GM19372 (cell line): Measurements from ENCODE around the gene OCLN.
"Not testable (repeated sequence)": the region's sequence is repeated elsewhere in the genome, so short reads cannot be mapped to it uniquely, and the experiment has no call there.

Source experiments
- ATAC-seq: cut with Tn5 transposase; IDR thresholded peaks from one replicate; pipeline ENCODE4 v1.9.1; 2021; ENCODE audit warnings: mild to moderate bottlenecking, low read depth, moderate library complexity; ENCODE audit not compliant: unreplicated experiment

OCLN gene

DNA sequence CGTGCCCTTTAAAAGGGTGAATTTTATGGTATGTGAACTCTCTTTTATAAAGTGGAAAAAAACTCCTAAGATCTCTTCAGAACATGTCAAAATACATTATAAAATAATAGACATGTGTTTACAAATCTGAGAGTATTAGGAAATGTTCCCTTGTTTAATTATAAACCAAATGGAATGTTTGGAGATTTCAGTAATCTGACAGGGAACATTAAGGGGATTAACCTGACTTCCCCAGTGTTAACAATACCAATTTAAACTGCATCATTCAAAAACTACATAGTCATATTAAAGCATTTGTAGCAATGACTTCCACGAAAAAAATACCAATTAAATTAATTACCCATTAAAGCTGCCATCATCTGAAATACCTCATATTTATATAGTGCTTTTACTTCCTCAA, 1.6 kb upstream of the OCLN start:
- no peak for ATAC-seq

DNA sequence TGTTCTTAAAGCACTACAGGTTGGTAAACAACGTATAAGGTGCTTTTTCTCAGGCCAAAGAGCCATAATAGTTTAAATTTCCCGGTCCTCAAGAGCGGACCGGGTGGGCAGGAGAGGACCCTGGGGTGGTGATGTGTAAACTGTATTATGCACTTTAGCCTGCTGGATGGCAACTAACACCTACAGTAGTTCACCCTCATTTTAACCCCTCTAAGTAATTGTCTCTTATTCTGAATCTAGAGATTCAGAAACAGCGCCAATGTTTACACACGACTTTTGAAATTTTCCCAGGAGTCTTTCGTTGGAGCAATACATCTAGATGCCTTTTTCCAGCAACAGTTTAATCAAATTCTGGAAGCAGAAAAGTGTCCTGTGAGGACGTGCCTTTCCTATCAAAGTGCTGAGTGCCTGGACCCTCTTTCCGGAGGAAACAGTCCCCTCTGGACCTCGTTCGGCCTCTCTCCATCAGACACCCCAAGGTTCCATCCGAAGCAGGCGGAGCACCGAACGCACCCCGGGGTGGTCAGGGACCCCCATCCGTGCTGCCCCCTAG, 676 bp upstream of the OCLN start:
- ATAC-seq, result no peak

DNA sequence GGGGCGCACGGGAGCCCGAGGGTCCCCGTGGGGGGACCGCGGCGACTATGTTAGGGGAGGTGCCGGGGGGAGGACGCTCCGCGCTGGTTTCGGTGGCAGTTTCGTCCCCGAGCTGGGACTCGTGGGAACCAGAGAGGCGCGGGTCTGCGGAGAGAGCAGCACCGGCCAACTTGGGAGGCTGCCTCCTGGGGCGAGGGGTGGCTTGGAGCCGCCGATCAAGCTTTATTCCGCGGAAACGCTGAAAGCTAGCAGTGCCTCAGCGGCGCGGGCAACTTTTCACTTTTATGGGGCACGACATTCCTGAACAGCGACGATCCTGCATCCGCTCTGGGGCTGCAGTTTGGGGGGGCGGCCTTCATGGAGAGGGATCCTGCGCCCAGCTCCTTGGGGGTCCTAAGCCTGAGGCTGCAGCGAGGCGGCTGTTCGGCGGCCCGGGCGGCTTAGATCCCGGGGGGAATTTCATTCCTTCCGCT, 369 bp downstream of the OCLN start:
- no peak for ATAC-seq

DNA sequence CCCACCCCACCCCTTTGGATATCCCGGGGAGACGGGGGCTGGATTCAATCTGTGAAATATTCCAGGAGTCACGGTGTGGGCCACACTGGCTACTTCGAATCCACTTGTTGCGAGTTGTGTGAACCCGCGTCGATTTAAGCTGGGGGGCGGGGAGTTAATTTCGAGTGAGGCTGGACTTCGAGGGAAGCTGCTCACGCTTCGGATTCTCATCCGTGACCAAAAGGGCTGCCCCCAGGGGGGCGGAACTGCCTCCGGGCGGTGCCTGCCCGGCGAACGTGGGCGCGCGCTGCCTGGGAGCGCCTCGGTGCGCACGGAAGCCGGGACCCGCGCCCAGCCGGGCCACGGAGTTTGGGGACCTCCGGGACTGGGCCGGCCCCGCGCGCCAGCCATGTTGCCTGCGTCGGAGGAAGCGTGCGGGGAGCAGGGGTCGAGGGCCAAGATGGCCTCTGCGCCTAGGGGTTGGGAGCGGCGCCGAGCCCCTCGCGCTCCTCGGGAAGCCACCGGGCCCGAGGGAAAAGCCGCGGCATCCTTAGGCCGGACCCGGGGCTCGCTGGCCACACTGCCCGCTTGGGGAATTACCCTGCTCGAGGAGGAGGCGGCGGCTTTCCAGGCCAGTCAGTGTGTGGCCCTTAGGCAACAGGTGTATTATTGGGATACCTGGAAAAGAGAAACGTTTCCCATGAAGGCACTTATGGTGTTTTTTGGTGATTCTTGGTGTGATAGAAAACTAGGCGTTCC, 975 bp downstream of the OCLN start:
- no peak for ATAC-seq

DNA sequence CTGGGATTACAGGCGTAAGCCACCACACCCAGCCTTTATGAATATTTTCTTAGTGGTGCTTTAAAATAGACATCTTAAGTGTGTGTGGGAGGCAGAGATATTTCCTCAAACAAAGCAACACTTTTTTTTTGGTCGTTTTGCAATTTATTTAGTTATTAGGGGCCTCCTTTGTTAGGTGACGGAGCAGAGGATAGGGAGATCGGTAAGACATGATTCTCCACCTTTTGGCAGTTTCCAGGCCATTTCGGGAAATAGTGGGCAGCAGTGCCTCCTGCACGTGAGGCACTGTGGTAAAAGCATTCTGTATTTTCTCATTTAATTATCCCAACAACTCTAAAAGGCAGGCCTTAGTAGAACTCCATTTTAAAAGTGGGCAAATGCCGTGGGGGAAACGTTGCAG, 1.9 kb downstream of the OCLN start:
- no peak for ATAC-seq

DNA sequence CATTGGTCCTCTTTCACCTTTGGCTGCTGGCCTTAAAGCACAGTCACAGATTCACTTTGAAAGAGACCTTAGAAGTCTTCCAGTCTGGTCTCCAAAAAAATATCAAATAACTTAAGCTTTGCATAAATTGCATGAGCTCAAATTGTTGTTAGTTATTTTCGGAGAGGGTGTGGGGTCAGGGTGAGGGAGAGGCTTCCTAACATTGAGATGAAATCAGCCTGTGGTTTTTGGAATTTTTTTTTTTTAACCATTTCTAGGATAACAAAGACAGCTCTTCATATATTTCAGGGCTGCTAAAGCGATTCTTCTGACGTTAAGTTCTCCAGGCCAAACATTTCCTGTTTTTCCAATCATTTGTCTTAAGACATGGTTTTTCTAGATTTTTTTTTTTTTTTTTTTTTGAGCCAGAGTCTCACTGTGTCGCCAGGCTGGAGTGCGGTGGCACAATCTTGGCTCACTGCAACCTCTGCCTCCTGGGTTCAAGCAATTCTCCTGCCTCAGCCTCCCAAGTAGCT, 4.5 kb downstream of the OCLN start:
- no peak for ATAC-seq

DNA sequence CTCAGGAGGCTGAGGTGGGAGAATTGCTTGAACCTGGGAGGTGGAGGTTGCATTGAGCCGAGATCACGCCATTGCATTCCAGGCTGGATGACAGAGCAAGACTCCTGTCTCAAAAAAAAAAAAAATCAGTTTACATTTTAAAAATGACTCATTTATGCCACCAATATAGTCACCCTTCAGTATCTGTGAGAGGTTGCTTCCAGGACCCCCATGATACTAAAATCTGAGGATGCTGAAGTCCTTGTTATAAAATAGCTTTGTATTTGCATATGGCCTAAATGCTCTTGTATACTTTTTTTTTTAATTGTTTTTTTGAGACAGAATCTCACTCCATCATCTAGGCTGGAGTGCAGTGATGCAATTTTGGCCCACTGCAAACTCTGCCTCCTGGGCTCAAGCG, 5.8 kb downstream of the OCLN start:
- no peak for ATAC-seq

DNA sequence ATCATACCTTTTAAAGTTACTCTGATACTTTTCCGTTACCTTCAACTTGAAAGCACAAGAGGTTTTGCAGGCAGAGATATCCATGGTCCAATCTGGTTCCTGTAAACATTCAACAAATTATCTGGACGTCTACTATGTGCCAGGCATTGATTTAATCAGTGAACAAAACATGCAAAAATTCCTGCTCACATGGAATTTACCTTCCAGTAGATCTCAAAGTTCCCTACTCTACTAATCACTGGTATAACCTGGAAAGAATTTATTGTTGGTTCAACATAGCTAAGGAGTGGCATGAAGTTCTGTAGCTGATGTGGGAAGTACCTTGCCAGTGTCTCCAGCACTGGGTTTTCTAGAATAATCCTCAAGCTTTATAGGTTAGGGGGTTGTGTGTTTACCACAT, 9.8 kb downstream of the OCLN start:
- no peak for ATAC-seq

DNA sequence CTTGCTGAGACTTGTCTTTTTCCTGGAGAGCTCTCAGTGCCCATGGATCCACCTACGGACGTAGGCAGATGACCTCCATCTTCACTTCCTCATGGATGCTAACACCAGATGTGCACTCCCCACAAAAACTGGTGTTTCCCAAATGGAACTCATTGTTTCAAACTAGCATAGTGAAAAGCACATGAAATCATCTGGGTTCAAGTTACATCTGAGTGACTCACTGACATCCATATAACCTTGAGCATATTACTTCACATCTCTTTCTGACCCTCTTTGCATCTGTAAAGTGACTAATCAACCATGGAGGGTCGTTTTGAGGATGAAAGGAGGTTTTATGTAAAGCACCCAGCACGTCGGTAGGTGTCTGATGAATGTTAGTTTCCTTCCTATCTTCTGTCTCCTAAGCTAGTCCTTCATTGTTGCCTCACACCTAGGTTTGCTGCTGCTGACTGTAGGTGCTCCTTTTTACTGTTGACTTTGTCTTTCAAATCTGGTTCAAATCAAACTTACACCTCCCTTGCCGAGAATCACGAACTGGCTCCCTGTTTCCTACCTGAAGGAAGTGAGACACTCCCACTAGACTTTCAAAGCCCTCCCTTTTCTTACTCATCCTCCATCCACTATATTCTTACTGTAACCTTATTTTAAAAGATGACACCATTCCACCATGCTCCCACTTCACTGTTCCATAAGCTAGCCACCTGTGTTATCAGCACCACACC, 10.3 kb downstream of the OCLN start:
- no peak for ATAC-seq

DNA sequence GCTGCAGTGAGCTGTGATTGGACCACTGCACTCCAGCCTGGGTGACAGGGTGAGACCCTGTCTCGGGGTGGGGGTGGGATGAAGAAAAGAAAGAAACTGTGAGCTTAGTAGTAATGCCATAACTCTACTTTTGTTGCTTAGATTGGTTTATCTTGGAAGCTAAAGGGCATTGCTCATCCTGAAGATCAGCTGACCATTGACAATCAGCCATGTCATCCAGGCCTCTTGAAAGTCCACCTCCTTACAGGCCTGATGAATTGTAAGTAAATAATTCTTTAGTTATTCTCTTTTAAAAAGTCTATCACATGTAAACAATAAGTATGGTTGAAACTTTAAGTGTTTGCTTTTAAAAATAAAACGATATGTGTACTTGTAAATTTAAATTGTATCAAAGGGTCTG, 11.4 kb downstream of the OCLN start:
- ATAC-seq, result no peak

DNA sequence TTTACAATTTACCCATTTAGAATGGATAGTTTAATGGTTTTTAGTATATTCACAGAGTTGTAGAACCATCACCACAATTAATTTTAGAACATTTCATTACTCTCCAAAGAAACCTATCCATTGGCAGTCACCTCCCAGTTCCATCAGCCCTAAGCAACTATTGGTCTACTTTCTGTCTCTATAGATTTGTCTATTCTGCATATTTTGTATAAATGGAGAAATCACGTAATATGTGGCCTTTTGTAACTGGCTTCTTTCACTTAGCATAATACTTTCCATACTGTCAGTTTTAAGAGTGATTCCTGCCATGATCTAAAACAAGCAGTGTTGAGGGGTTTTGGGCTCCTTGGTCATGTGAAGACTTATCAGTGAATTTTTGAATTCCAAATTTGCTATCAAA, 12.7 kb downstream of the OCLN start:
- ATAC-seq, result no peak

DNA sequence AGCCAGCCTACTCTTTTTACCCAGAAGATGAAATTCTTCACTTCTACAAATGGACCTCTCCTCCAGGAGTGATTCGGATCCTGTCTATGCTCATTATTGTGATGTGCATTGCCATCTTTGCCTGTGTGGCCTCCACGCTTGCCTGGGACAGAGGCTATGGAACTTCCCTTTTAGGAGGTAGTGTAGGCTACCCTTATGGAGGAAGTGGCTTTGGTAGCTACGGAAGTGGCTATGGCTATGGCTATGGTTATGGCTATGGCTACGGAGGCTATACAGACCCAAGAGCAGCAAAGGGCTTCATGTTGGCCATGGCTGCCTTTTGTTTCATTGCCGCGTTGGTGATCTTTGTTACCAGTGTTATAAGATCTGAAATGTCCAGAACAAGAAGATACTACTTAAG, 16.6 kb downstream of the OCLN start:
- no peak for ATAC-seq

DNA sequence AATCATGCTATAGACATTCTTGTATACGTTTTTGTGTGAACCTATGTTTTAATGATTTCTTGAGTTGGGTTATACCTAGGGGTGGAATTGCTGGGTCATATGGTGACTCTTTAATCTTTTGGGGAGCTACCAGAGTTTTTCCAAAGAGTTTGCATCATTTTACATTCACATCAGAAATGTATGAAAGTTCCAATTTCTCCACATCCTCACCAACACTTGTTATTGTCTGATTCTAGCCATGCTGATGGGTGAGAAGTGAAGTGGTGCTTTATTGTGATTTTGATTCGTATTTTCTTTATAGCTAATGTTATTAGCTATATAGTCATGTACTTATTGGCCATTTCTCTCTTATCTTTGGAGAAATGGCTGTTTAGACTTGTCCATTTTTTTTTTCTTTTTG, 18.1 kb downstream of the OCLN start:
- no peak for ATAC-seq

DNA sequence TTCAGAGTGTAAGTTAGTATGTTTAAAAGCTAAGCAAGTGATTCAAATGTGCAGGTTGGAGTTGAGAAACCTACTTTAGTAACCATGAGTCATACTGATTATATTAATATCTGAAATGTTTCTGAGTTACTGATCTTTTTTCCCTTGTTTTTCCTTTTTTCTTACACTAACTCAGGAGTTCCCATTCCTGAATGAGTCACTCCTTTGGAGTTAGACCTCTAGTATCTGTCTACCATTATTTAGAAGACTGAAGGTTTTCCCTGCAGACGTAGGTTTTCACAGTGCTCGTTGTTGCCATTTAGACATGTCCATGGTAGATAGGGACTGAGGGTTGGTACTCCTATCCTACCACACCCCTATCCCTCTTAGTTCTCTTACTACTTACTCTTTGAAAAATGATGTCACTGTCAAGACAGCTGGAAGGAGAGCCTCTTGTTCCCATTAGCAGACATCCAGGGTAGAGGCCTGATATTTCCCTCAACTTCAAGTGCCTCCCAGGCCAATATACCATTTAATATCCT, 20.2 kb downstream of the OCLN start:
- no peak for ATAC-seq

DNA sequence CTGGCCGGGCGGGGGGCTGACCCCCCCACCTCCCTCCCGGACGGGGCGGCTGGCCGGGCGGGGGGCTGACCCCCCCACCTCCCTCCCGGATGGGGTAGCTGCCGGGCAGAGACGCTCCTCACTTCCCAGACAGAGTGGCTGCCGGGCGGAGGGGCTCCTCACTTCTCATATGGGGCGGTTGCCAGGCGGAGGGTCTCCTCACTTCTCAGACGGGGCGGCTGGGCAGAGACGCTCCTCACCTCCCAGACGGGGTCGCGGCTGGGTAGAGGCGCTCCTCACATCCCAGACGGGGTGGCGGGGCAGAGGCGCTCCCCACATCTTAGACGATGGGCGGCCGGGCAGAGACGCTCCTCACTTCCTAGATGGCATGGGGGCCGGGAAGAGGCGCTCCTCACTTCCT, 23.0 kb downstream of the OCLN start:
- not testable (repeated sequence) for ATAC-seq

DNA sequence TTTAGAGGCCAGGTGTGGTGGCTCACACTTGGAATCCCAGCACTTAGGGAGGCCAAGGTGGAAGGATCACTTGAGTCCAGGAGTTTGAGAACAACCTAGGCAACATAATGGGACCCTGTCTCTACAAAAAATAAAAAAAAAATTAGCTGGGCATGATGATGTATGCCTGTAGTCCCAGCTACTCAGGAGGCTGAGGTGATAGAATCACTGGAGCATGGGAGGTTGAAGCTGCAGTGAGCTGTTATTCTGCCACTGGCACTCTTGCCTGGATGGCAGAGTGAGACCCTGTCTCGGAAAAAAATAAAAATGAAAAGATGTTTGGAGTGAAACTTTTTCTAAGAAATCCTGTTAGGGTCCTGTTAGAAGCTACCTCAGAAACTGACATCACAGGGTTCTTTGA, 24.2 kb downstream of the OCLN start:
- ATAC-seq, result no peak

DNA sequence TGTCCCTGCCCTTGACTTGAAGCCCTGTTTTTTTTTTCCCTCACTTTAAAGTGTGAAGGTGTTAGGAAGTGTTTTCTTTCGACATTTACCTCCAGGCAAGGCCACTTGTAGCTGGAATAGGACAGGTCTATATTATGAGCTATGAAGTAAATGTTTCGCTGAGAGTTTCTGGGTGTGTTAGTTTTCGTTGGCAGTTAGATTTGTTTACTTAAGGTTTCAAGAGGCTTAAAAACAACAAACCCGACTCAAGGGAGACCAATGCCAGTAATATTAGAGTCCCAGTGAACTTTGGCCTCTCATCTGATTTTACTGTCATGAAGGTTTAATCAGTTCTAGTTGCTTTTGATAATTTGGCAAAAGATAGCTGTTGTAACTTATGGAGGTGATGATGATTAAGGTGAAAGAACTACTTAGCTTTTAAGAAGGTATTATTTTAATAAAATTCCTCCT, 25.2 kb downstream of the OCLN start:
- no peak for ATAC-seq

DNA sequence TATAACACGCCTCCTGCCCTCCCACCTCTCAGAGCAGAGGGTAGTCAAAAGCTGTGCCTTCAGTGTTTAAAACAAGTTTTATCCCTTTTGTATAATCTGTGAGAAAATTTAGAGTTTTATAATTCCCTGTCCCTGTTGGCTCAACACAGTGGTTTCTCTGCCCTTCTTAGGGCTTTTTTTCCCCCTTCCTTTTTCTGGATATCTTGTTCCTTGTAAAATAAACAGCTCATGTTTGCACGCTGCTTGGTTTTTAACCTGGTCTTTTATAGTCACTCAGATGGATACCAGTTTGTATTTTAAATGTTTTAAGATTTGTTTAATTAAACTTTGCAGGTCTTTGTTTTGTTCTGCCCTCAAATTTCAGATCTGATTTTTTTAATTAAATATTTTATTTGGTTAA, 26.7 kb downstream of the OCLN start:
- ATAC-seq, result no peak

DNA sequence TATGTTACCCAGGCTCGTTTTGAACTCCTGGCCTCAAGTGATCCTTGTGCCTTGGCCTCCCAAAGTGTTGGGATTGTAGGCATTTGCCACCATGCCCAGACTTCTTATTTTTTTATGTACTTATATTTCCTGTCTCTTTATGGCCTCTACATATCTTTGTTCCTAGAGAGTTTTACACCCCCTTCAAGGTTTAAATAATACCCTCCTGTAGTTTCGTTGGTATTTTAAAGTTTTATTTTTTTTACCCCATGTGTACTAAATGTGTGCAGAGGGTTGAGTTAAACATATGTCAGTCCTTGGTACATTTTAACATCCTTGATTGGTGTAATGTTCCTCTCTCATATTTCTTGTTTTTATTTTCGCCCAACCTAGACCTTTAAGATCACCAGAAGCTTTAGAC, 29.4 kb downstream of the OCLN start:
- no peak for ATAC-seq

DNA sequence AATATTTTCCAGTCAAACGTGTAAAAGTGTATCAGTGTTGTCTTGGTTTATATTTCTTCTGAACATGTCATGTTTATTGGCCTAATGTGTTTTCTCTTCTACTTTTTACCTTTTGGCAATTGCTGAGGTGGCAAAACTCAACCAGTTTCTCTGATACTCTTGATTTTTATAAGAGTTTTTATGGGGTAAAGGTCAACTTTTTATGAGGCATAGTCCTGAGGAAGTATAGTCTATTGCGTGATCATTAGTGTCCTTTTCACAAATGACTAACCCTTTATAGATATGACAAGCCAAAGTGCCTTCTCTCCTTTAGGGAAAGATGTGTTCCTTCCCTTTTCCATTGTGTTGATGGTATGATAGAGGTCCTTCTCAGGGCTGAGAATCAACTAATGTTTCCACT, 32.9 kb downstream of the OCLN start:
- ATAC-seq, result no peak

DNA sequence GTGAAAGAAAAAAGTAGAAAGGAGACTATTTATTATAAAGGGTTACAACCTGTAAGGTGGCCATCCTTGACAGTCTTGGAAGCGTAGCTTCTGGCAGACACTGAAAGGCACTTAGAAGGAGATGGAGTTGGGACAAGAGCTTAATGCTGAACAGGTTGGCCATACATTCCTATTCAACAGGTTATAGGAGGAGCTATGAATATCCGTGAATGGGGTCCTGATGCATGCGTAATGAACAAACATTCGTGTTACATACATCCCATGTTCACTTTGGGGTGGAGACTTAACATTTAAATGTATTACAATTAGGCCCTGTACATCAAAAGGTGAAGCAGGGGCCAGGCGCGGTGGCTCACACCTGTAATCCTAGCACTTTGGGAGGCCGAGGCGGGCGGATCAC, 34.1 kb downstream of the OCLN start:
- no peak for ATAC-seq
